GM23338 (cell line): ENCODE data around the gene STK24.

Source experiments
- EZH2 ChIP-seq: fragments of 200-600 bp; sonication (generic); IDR thresholded peaks from one replicate; pipeline ENCODE4 v1.8.0; 2017; ENCODE audit warnings: antibody characterized with exemption, mild to moderate bottlenecking, low read depth; ENCODE audit not compliant: unreplicated experiment
- EZH2phosphoT487 ChIP-seq: fragments of 200-600 bp; sonication (generic); IDR thresholded peaks from one replicate; pipeline ENCODE4 v1.8.1; 2018; ENCODE audit warnings: antibody characterized with exemption; ENCODE audit not compliant: unreplicated experiment
- TF ChIP-seq, protein P1 (sequence below), 2 experiments: fragments of 200-600 bp in 1 of 2; sonication (generic) in 1 of 2; conservative IDR thresholded peaks; 2 replicates each; pipeline versions ENCODE4 v1.5.1 to v1.6.1; 2016 to 2017; ENCODE audit warnings: antibody characterized with exemption in 2 of 2, low read depth in 2 of 2, mild to moderate bottlenecking in 2 of 2, moderate library complexity in 1 of 2
- TF ChIP-seq, protein P2 (sequence below): IDR thresholded peaks from 2 replicates; pipeline ENCODE4 v1.6.1; 2016; ENCODE audit warnings: antibody characterized with exemption
- TF ChIP-seq, protein P3 (sequence below): fragments of 250-450 bp; sonication (Bioruptor Pico); IDR thresholded peaks from 2 replicates; pipeline ENCODE4 v1.5.0; 2020; ENCODE audit warnings: mild to moderate bottlenecking, moderate library complexity

DNA sequence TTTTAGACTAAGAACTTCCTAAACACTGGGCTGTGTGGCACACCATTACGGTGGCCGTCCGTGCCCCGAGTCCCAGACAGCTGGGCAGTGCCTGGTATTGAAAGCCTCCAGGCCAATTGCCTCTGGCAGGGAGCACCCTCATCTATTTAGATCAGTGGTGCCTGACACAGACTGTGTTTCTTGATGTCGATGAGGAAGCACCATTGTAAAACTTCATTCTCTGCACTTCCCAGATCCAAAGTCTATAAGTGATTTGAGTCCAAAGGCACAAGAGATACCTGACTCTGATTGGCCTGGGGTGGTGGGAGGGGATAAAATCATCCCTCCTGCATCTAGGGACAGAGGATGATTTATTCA lies 8.5 kb upstream of the STK24 start:
- TF ChIP-seq, protein P1, sequence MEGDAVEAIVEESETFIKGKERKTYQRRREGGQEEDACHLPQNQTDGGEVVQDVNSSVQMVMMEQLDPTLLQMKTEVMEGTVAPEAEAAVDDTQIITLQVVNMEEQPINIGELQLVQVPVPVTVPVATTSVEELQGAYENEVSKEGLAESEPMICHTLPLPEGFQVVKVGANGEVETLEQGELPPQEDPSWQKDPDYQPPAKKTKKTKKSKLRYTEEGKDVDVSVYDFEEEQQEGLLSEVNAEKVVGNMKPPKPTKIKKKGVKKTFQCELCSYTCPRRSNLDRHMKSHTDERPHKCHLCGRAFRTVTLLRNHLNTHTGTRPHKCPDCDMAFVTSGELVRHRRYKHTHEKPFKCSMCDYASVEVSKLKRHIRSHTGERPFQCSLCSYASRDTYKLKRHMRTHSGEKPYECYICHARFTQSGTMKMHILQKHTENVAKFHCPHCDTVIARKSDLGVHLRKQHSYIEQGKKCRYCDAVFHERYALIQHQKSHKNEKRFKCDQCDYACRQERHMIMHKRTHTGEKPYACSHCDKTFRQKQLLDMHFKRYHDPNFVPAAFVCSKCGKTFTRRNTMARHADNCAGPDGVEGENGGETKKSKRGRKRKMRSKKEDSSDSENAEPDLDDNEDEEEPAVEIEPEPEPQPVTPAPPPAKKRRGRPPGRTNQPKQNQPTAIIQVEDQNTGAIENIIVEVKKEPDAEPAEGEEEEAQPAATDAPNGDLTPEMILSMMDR (conservative IDR thresholded peaks at IDR 0.05; ENCODE audit: low read depth in 2 of 2) = no peak
- TF ChIP-seq, protein P2, sequence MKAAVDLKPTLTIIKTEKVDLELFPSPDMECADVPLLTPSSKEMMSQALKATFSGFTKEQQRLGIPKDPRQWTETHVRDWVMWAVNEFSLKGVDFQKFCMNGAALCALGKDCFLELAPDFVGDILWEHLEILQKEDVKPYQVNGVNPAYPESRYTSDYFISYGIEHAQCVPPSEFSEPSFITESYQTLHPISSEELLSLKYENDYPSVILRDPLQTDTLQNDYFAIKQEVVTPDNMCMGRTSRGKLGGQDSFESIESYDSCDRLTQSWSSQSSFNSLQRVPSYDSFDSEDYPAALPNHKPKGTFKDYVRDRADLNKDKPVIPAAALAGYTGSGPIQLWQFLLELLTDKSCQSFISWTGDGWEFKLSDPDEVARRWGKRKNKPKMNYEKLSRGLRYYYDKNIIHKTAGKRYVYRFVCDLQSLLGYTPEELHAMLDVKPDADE = no peak
- no peak for TF ChIP-seq EZH2phosphoT487
- TF ChIP-seq EZH2 = no peak
- TF ChIP-seq, protein P3, sequence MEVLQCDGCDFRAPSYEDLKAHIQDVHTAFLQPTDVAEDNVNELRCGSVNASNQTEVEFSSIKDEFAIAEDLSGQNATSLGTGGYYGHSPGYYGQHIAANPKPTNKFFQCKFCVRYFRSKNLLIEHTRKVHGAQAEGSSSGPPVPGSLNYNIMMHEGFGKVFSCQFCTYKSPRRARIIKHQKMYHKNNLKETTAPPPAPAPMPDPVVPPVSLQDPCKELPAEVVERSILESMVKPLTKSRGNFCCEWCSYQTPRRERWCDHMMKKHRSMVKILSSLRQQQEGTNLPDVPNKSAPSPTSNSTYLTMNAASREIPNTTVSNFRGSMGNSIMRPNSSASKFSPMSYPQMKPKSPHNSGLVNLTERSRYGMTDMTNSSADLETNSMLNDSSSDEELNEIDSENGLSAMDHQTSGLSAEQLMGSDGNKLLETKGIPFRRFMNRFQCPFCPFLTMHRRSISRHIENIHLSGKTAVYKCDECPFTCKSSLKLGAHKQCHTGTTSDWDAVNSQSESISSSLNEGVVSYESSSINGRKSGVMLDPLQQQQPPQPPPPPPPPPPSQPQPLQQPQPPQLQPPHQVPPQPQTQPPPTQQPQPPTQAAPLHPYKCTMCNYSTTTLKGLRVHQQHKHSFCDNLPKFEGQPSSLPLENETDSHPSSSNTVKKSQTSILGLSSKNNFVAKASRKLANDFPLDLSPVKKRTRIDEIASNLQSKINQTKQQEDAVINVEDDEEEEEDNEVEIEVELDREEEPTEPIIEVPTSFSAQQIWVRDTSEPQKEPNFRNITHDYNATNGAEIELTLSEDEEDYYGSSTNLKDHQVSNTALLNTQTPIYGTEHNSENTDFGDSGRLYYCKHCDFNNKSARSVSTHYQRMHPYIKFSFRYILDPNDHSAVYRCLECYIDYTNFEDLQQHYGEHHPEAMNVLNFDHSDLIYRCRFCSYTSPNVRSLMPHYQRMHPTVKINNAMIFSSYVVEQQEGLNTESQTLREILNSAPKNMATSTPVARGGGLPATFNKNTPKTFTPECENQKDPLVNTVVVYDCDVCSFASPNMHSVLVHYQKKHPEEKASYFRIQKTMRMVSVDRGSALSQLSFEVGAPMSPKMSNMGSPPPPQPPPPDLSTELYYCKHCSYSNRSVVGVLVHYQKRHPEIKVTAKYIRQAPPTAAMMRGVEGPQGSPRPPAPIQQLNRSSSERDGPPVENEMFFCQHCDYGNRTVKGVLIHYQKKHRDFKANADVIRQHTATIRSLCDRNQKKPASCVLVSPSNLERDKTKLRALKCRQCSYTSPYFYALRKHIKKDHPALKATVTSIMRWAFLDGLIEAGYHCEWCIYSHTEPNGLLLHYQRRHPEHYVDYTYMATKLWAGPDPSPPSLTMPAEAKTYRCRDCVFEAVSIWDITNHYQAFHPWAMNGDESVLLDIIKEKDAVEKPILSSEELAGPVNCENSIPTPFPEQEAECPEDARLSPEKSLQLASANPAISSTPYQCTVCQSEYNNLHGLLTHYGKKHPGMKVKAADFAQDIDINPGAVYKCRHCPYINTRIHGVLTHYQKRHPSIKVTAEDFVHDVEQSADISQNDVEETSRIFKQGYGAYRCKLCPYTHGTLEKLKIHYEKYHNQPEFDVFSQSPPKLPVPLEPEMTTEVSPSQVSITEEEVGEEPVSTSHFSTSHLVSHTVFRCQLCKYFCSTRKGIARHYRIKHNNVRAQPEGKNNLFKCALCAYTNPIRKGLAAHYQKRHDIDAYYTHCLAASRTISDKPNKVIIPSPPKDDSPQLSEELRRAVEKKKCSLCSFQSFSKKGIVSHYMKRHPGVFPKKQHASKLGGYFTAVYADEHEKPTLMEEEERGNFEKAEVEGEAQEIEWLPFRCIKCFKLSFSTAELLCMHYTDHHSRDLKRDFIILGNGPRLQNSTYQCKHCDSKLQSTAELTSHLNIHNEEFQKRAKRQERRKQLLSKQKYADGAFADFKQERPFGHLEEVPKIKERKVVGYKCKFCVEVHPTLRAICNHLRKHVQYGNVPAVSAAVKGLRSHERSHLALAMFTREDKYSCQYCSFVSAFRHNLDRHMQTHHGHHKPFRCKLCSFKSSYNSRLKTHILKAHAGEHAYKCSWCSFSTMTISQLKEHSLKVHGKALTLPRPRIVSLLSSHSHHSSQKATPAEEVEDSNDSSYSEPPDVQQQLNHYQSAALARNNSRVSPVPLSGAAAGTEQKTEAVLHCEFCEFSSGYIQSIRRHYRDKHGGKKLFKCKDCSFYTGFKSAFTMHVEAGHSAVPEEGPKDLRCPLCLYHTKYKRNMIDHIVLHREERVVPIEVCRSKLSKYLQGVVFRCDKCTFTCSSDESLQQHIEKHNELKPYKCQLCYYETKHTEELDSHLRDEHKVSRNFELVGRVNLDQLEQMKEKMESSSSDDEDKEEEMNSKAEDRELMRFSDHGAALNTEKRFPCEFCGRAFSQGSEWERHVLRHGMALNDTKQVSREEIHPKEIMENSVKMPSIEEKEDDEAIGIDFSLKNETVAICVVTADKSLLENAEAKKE (CRISPR knock-in tag) = no peak
